ENCODE data around the gene DTX1.

Gene DTX1

DNA sequence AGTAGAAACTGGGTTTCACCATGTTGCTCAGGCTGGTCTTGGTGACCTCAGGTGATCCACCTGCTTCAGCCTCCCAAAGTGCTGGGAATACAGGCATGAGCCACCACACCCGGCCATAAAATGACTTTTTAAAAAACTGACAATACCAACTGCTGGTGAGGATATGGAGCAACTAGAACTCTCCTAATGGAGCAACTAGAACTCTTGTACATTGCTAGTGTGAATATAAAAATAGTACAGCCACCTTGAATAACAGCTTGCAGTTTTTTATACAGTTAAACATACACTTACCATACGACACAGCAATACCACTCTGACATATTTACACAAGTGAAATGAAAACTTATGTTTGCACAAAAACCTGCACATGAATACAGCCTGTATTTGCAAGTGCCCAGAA, 90.5 kb downstream of the DTX1 start:
- no peak for TF ChIP-seq GATA3 (IDR thresholded peaks at IDR 0.05; ENCODE audit: low read depth, low read length)
- no peak for TF ChIP-seq GATA2 (IDR thresholded peaks at IDR 0.05; ENCODE audit: low read depth, low read length)

Measured in SH-SY5Y (cell line).